OCI-LY7 (cell line): Measurements from ENCODE around the gene FNDC3A. TPM values are rescaled to one million over a fixed set of nuclear protein-coding genes. Genes with fewer than 3 reads are reported as not detected.

Experiments
- BruUV-seq: library from RNA; stranded (reverse); fragments of 400-500 nt; replicated peaks from 2 replicates; lab custom pipeline; 2021; lab: Mats Ljungman, UMichigan
- CTCF ChIA-PET: fragments of 300-600 bp; sonication (Branson Sonifier 250); formaldehyde crosslinking; loops from one replicate; lab custom pipeline; 2022; ENCODE audit warnings: antibody characterized with exemption; ENCODE audit not compliant: unreplicated experiment; lab: Charles Lee
- POLR2A ChIA-PET: fragments of 300-600 bp; sonication (Branson Sonifier 250); formaldehyde crosslinking; loops from one replicate; lab custom pipeline; 2022; ENCODE audit warnings: antibody characterized with exemption; lab: Charles Lee
- DNase-seq: peaks from one replicate; pipeline ENCODE4 v3.0.0-alpha.2; 2015; ENCODE audit warnings: low spot score
- H2AFZ ChIP-seq: fragments of 200-600 bp; sonication (generic), shearing (Covaris generic); 2 replicates; pipeline ENCODE4 v1.6.1; 2014; ENCODE audit warnings: mild to moderate bottlenecking, antibody characterized with exemption, low read length, moderate library complexity
- H3K27ac ChIP-seq: fragments of 200-600 bp; sonication (generic); 2 replicates; pipeline ENCODE4 v1.5.1; 2014; ENCODE audit warnings: mixed run types, low read depth, mild to moderate bottlenecking, moderate library complexity, low read length, inconsistent platforms; ENCODE audit not compliant: poor library complexity, severe bottlenecking
- H3K36me3 ChIP-seq: fragments of 200-600 bp; sonication (generic); 2 replicates; pipeline ENCODE4 v1.6.1; 2014; ENCODE audit warnings: mild to moderate bottlenecking, antibody characterized with exemption, low read length, moderate library complexity, mixed read lengths; ENCODE audit not compliant: insufficient read depth
- H3K4me1 ChIP-seq: fragments of 200-600 bp; sonication (generic); 2 replicates; pipeline ENCODE4 v1.5.1; 2014; ENCODE audit warnings: mild to moderate bottlenecking, low read length; ENCODE audit not compliant: insufficient read depth, poor library complexity, severe bottlenecking
- H3K4me2 ChIP-seq: fragments of 200-600 bp; sonication (generic); 2 replicates; pipeline ENCODE4 v1.6.1; 2014; ENCODE audit warnings: mild to moderate bottlenecking, low read length
- H3K4me3 ChIP-seq: fragments of 200-600 bp; sonication (generic); 2 replicates; pipeline ENCODE4 v1.5.1; 2014; ENCODE audit warnings: mild to moderate bottlenecking, low read depth, low read length; ENCODE audit not compliant: poor library complexity, severe bottlenecking
- H3K79me2 ChIP-seq: fragments of 200-600 bp; sonication (generic); 2 replicates; pipeline ENCODE4 v1.6.1; 2016; ENCODE audit warnings: low read depth, mild to moderate bottlenecking, low read length, moderate library complexity, mixed read lengths; ENCODE audit not compliant: insufficient read depth
- H3K9me2 ChIP-seq: fragments of 200-600 bp; sonication (generic); 2 replicates; pipeline ENCODE4 v1.6.1; 2016; ENCODE audit warnings: mild to moderate bottlenecking, low read length, mixed read lengths; ENCODE audit not compliant: insufficient read depth
- H3K9me3 ChIP-seq: fragments of 200-600 bp; sonication (generic); 2 replicates; pipeline ENCODE4 v1.6.1; 2014; ENCODE audit warnings: mild to moderate bottlenecking, mixed run types, low read length, mixed read lengths
- H4K20me1 ChIP-seq: fragments of 200-600 bp; sonication (generic); 2 replicates; pipeline ENCODE4 v1.6.1; 2014; ENCODE audit warnings: mild to moderate bottlenecking, antibody characterized with exemption, low read length, moderate library complexity, mixed read lengths; ENCODE audit not compliant: insufficient read depth
- CTCF ChIP-seq: fragments of 200-600 bp; sonication (generic); conservative IDR thresholded peaks from 2 replicates; pipeline ENCODE4 v1.5.1; 2014; ENCODE audit warnings: mild to moderate bottlenecking, antibody characterized with exemption, low read length, moderate library complexity, mixed read lengths
- EZH2phosphoT487 ChIP-seq: fragments of 200-600 bp; sonication (generic); IDR thresholded peaks from 2 replicates; pipeline ENCODE4 v1.6.1; 2018; ENCODE audit warnings: low read depth, borderline replicate concordance, mild to moderate bottlenecking, mixed run types, antibody characterized with exemption, low read length, moderate library complexity, mixed read lengths
- intact Hi-C: fragments of 100-400 bp; cut with micrococcal nuclease; formaldehyde crosslinking; loops from one replicate; pipeline ENCODE4 v1.10.0; 2022; ENCODE audit not compliant: unreplicated experiment
- total RNA-seq, 2 experiments: library from RNA; depleted of rRNA in 1 of 2; stranded (reverse); fragments of >200 nt in 1 of 2; shearing (Covaris generic) in 1 of 2; gene quantifications; 2 replicates each; pipeline ENCODE4 v1.2.3, GENCODE V29; 2014 to 2022

The FNDC3A gene
- total RNA-seq, 2 experiments from 2014 or later, result 38.7 to 59.6 TPM

GRCh38 chr13:48946163-48946562, 29.5 kb upstream of the FNDC3A start:
- CTCF ChIA-PET, result no interaction called here
- H3K9me3 ChIP-seq, result no peaks in the 10 kb centered on the region

GRCh38 chr13:48949566-48950500, 25.9 kb upstream of the FNDC3A start:
- POLR2A ChIA-PET, result interaction anchor here (0.7 kb wide), 1 partner anchor 518 kb away, joined by 3 read pairs; no protein-coding TSS in a partner anchor
- Histone ChIP-seq H3K9me3 (no peaks in the 10 kb centered on the region), H3K4me1 (no peaks in the 10 kb centered on the region), H3K36me3 (no peaks in the 10 kb centered on the region), H2AFZ (no peak overlapping the region), H3K79me2 (no peaks in the 10 kb centered on the region), H3K27ac (no peak overlapping the region), H4K20me1 (no peaks in the 10 kb centered on the region), H3K9me2 (no peaks in the 10 kb centered on the region), H3K4me3 (no peak overlapping the region), H3K4me2 (no peak overlapping the region)
- DNase-seq, result no peak
- no TSS peak for BruUV-seq
- intact Hi-C loops, result no loop called here
- TF ChIP-seq EZH2phosphoT487 (no peak), CTCF (no peak)
- CTCF ChIA-PET, result no interaction called here

More at GRCh38 chr13:48946163-48946562, 29.5 kb upstream of the FNDC3A start:
- H3K79me2 ChIP-seq, result no peaks in the 10 kb centered on the region
- POLR2A ChIA-PET, result interaction anchor here (1.1 kb wide), 1 partner anchor 10 kb away, joined by 3 read pairs; no protein-coding TSS in a partner anchor
- H3K9me2 ChIP-seq, result no peaks in the 10 kb centered on the region
- intact Hi-C loops, result no loop called here
- no peak overlapping the region for H3K4me2 ChIP-seq
- no peaks in the 10 kb centered on the region for H3K4me1 ChIP-seq
- DNase-seq, result no peak
- H3K4me3 ChIP-seq, result no peak overlapping the region
- BruUV-seq, result no TSS peak
- H3K36me3 ChIP-seq, result no peaks in the 10 kb centered on the region
- TF ChIP-seq CTCF (no peak), EZH2phosphoT487 (no peak)
- no peak overlapping the region for H3K27ac ChIP-seq
- H2AFZ ChIP-seq, result no peak overlapping the region
- H4K20me1 ChIP-seq, result no peaks in the 10 kb centered on the region

- TF ChIP-seq EZH2phosphoT487, result no peak
- no peak for TF ChIP-seq CTCF
- H3K4me2 ChIP-seq, result no peak overlapping the region
These were observed 25.2 kb upstream of the FNDC3A start for GRCh38 chr13:48950501-48950875.

More at GRCh38 chr13:48950501-48950875, 25.2 kb upstream of the FNDC3A start:
- Histone ChIP-seq H3K9me2 (no peaks in the 10 kb centered on the region), H2AFZ (no peak overlapping the region), H3K36me3 (no peaks in the 10 kb centered on the region), H3K27ac (no peak overlapping the region), H3K4me3 (no peak overlapping the region), H3K79me2 (no peaks in the 10 kb centered on the region), H3K9me3 (no peaks in the 10 kb centered on the region), H3K4me1 (no peaks in the 10 kb centered on the region), H4K20me1 (no peaks in the 10 kb centered on the region)
- no TSS peak for BruUV-seq
- DNase-seq, result no peak
- POLR2A ChIA-PET, result no interaction called here
- CTCF ChIA-PET, result no interaction called here
- intact Hi-C loops, result no loop called here
